Measurements from ENCODE around the gene FBXO7. TPM values are rescaled to one million over a fixed set of nuclear protein-coding genes. Genes with fewer than 3 reads are reported as not detected.

Gene FBXO7
- total and polyA plus RNA-seq, 2 of the 4 experiments (the other 2 are of a cell fraction): 71.5 TPM

GRCh38 chr22:32444068-32444467, 30.5 kb upstream of the FBXO7 start:
- Histone ChIP-seq H4K8ac (ENCODE audit: low read depth in 2 of 2, low read length in 2 of 2) (no peak overlapping the region), H2BK20ac (ENCODE audit: low read depth, low read length) (no peak overlapping the region), H2BK15ac (ENCODE audit: low read depth, low read length) (no peak overlapping the region), H3K36me3 (ENCODE audit: control insufficient read depth, insufficient read depth, low read length) (no peaks in the 10 kb centered on the region), H3K9me1 (ENCODE audit: insufficient read depth, low read length) (no peaks in the 10 kb centered on the region), H3K14ac (replicated peaks; ENCODE audit: low read depth, low read length) (no peak overlapping the region), H3K4me3 (ENCODE audit: insufficient read depth, low read depth, low read length) (no peak overlapping the region), H3K27me3 (ENCODE audit: control insufficient read depth, insufficient read depth, low read length) (peaks cover 15% of the 10 kb centered on the region), H4K91ac (ENCODE audit: insufficient read depth, low read depth, low read length) (no peak overlapping the region), H3K4me1 (ENCODE audit: control insufficient read depth, insufficient read depth, low read length) (no peaks in the 10 kb centered on the region), H3K23ac (ENCODE audit: low read depth, low read length) (no peak overlapping the region), H4K20me1 (ENCODE audit: insufficient read depth, low read length) (no peaks in the 10 kb centered on the region), H3K27ac (ENCODE audit: insufficient read depth, low read length) (no peak overlapping the region), H3K9me3 (ENCODE audit: control insufficient read depth, insufficient read depth, low read length) (no peaks in the 10 kb centered on the region), H3K9ac (ENCODE audit: low read depth, low read length) (no peak overlapping the region), H2AK9ac (replicated peaks; ENCODE audit: low read depth, low read length, poor library complexity) (no peak overlapping the region), H3K79me1 (ENCODE audit: low read depth in 1 of 2, low read length in 2 of 2) (no peaks in the 10 kb centered on the region), H2AK5ac (ENCODE audit: low read depth, low read length) (no peak overlapping the region), H3K4me2 (ENCODE audit: low read depth, low read length) (no peak overlapping the region), H3K4ac (ENCODE audit: low read depth, low read length) (no peak overlapping the region), H2BK5ac (ENCODE audit: low read depth, low read length, poor library complexity, severe bottlenecking) (no peak overlapping the region), H4K5ac (ENCODE audit: low read depth, low read length) (no peak overlapping the region), H2BK120ac (ENCODE audit: low read depth, low read length) (no peak overlapping the region), H2AFZ (replicated peaks; ENCODE audit: low read length, poor library complexity) (no peak overlapping the region), H3K56ac (ENCODE audit: extremely low read depth, insufficient read depth, low read length) (no peak overlapping the region), H3K18ac (ENCODE audit: low read depth, low read length) (no peak overlapping the region)
- intact Hi-C loops (cut with micrococcal nuclease) (no loop called here), in situ Hi-C loops (cut with MboI; ENCODE audit: low sequenced_read_pairs) (no loop called here), dilution Hi-C loops (cut with HindIII; ENCODE audit: low sequenced_read_pairs, unreplicated experiment) (no loop called here)
- no CpG with 5 or more reads among the region's 6 CpGs for WGBS, 2 experiments (ENCODE audit: extremely low coverage in 2 of 2, insufficient read length in 1 of 2)
- TF ChIP-seq MAFK (IDR thresholded peaks at IDR 0.05; ENCODE audit: low read depth, low read length) (no peak), BHLHE40 (IDR thresholded peaks at IDR 0.05; ENCODE audit: low read depth, low read length) (no peak), SMC3 (IDR thresholded peaks at IDR 0.05; ENCODE audit: low read depth, low read length) (no peak), ELK1 (IDR thresholded peaks at IDR 0.05; ENCODE audit: borderline replicate concordance, low read depth, low read length) (no peak), RFX5 (IDR thresholded peaks at IDR 0.05; ENCODE audit: low read depth, low read length) (no peak), MXI1 (IDR thresholded peaks at IDR 0.05; ENCODE audit: borderline replicate concordance, low read depth, low read length) (no peak)
- no TSS peak for BruUV-seq (replicated peaks)
- ATAC-seq (ENCODE audit: low read depth): no peak
- ChIA-PET CTCF (interaction anchor here (0.6 to 0.8 kb wide), 2 partner anchors 177 to 465 kb away, joined by 3 read pairs; no protein-coding TSS in a partner anchor), POLR2A (ENCODE audit: unreplicated experiment) (no interaction called here)
- no peak for DNase-seq
